BE2C (cell line): ENCODE measurements around the gene ADAMTS13.

Experiments used
- DNase-seq: peaks from one replicate; pipeline ENCODE4 v3.0.0-alpha.2; 2020
- H3K27me3 ChIP-seq: fragments of 250-450 bp; sonication (Bioruptor Pico); 2 replicates; pipeline ENCODE4 v1.5.1; 2020; ENCODE audit warnings: mild to moderate bottlenecking
- H3K36me3 ChIP-seq: fragments of 250-450 bp; sonication (Bioruptor Pico); 2 replicates; pipeline ENCODE4 v1.5.1; 2020; ENCODE audit warnings: mild to moderate bottlenecking
- H3K4me1 ChIP-seq: fragments of 250-450 bp; sonication (Bioruptor Pico); 2 replicates; pipeline ENCODE4 v1.5.1; 2020
- H3K4me3 ChIP-seq: 2 replicates; pipeline ENCODE4 v1.5.1; 2011; ENCODE audit warnings: low read depth, low read length
- H3K9me3 ChIP-seq: fragments of 250-450 bp; sonication (Bioruptor Pico); 2 replicates; pipeline ENCODE4 v1.5.1; 2020
- CTCF ChIP-seq: IDR thresholded peaks from 2 replicates; pipeline ENCODE4 v1.5.1; 2012; ENCODE audit warnings: mild to moderate bottlenecking, low read depth, low read length

The ADAMTS13 gene

GRCh38 chr9:133452562-133452961 is 30.4 kb downstream of the ADAMTS13 start:
- Histone ChIP-seq H3K4me1 (peaks cover 8% of the 10 kb centered on the region), H3K36me3 (no peaks in the 10 kb centered on the region), H3K9me3 (no peaks in the 10 kb centered on the region), H3K27me3 (no peaks in the 10 kb centered on the region), H3K4me3 (no peak overlapping the region)
- DNase-seq = no peak
- TF ChIP-seq CTCF = no peak

- H3K36me3 ChIP-seq = no peaks in the 10 kb centered on the region
- no peak for DNase-seq
Observed at GRCh38 chr9:133453651-133454050, 31.5 kb downstream of the ADAMTS13 start.

GRCh38 chr9:133454325-133454724 is 32.2 kb downstream of the ADAMTS13 start:
- DNase-seq = no peak
- H3K4me1 ChIP-seq = 0 out of 2 replicates have a peak, but pooled peaks cover 3% of the 10 kb centered on the region
- no peak overlapping the region for H3K4me3 ChIP-seq
- no peaks in the 10 kb centered on the region for H3K27me3 ChIP-seq
- H3K9me3 ChIP-seq = no peaks in the 10 kb centered on the region
- H3K36me3 ChIP-seq = no peaks in the 10 kb centered on the region
- TF ChIP-seq CTCF = no peak

More at GRCh38 chr9:133453651-133454050, 31.5 kb downstream of the ADAMTS13 start:
- Histone ChIP-seq H3K27me3 (no peaks in the 10 kb centered on the region), H3K4me1 (peaks cover 4% of the 10 kb centered on the region), H3K4me3 (no peak overlapping the region), H3K9me3 (no peaks in the 10 kb centered on the region)
- no peak for TF ChIP-seq CTCF

- Histone ChIP-seq H3K4me1 (0 out of 2 replicates have a peak, but pooled peaks cover 3% of the 10 kb centered on the region), H3K4me3 (no peak overlapping the region), H3K9me3 (no peaks in the 10 kb centered on the region), H3K27me3 (no peaks in the 10 kb centered on the region), H3K36me3 (no peaks in the 10 kb centered on the region)
- DNase-seq = no peak
- no peak for TF ChIP-seq CTCF
Observed at GRCh38 chr9:133454943-133455673, 32.9 kb downstream of the ADAMTS13 start.

GRCh38 chr9:133455936-133456335 is 33.8 kb downstream of the ADAMTS13 start:
- no peak overlapping the region for H3K4me3 ChIP-seq
- H3K9me3 ChIP-seq = no peaks in the 10 kb centered on the region
- H3K4me1 ChIP-seq = peaks cover 8% of the 10 kb centered on the region; the same call in 1 of the 2 replicates
- no peaks in the 10 kb centered on the region for H3K27me3 ChIP-seq
- no peak for TF ChIP-seq CTCF
- no peak for DNase-seq
- H3K36me3 ChIP-seq = no peaks in the 10 kb centered on the region

- H3K4me1 ChIP-seq = peaks cover 8% of the 10 kb centered on the region; the same call in 1 of the 2 replicates
- H3K27me3 ChIP-seq = no peaks in the 10 kb centered on the region
- DNase-seq = no peak
- TF ChIP-seq CTCF = peak; percentile 23; the same call in 1 of the 2 replicates
- H3K9me3 ChIP-seq = no peaks in the 10 kb centered on the region
- H3K4me3 ChIP-seq = no peak overlapping the region
- no peaks in the 10 kb centered on the region for H3K36me3 ChIP-seq
Observed at GRCh38 chr9:133456409-133456808, 34.2 kb downstream of the ADAMTS13 start.
